ENCODE data around the gene NUP42.

DNA sequence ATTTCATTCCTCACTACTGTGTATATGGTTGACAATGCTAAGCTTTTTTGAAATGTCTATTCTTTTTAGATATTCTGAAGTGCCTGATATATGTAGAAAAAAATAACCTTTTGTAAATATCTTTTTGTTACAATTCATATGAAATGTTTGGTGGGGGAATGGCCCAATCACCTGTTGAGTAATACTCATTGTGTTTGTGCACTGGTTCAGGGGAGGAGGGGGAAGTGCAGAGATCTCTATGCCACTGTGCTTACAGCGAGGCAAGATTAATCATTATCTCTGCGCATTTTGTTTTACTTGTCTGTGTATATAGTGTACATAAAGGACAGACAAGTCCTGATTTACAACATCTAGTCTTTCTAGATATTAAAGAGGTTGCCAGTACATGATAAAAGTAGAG is 25.2 kb downstream of the NUP42 start:
- TF ChIP-seq POLR2AphosphoS5 (IDR thresholded peaks at IDR 0.05; ENCODE audit: low read depth, low read length) = no peak
- TF ChIP-seq TAF1 (IDR thresholded peaks at IDR 0.05; ENCODE audit: borderline replicate concordance, insufficient read depth, low read length) = no peak
- TF ChIP-seq, protein P1, sequence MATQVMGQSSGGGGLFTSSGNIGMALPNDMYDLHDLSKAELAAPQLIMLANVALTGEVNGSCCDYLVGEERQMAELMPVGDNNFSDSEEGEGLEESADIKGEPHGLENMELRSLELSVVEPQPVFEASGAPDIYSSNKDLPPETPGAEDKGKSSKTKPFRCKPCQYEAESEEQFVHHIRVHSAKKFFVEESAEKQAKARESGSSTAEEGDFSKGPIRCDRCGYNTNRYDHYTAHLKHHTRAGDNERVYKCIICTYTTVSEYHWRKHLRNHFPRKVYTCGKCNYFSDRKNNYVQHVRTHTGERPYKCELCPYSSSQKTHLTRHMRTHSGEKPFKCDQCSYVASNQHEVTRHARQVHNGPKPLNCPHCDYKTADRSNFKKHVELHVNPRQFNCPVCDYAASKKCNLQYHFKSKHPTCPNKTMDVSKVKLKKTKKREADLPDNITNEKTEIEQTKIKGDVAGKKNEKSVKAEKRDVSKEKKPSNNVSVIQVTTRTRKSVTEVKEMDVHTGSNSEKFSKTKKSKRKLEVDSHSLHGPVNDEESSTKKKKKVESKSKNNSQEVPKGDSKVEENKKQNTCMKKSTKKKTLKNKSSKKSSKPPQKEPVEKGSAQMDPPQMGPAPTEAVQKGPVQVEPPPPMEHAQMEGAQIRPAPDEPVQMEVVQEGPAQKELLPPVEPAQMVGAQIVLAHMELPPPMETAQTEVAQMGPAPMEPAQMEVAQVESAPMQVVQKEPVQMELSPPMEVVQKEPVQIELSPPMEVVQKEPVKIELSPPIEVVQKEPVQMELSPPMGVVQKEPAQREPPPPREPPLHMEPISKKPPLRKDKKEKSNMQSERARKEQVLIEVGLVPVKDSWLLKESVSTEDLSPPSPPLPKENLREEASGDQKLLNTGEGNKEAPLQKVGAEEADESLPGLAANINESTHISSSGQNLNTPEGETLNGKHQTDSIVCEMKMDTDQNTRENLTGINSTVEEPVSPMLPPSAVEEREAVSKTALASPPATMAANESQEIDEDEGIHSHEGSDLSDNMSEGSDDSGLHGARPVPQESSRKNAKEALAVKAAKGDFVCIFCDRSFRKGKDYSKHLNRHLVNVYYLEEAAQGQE (IDR thresholded peaks at IDR 0.05; ENCODE audit: insufficient read depth in 1 of 2, low read depth in 2 of 2, low read length in 2 of 2) = no peak
- TF ChIP-seq SIN3A (IDR thresholded peaks at IDR 0.05; ENCODE audit: borderline replicate concordance, insufficient read depth, low read length) = no peak
